HFFc6 (cell line): ENCODE results near the gene RAB11FIP4. TPM values are rescaled to one million over a fixed set of nuclear protein-coding genes. Genes with fewer than 3 reads are reported as not detected.

ENCODE experiments used
- DNase-seq: peaks from one replicate; pipeline ENCODE4 v3.0.0-alpha.2; 2018
- H3K27ac Mint-ChIP-seq: 2 replicates; pipeline ENCODE4 v1.8.0; 2020; ENCODE audit warnings: mild to moderate bottlenecking, mixed read lengths
- H3K27me3 Mint-ChIP-seq: 2 replicates; pipeline ENCODE4 v1.8.0; 2021; ENCODE audit warnings: mild to moderate bottlenecking, moderate library complexity, mixed read lengths; ENCODE audit not compliant: insufficient read depth
- H3K36me3 Mint-ChIP-seq: 2 replicates; pipeline ENCODE4 v1.8.0; 2021; ENCODE audit warnings: low read depth, mixed read lengths
- H3K4me1 Mint-ChIP-seq: 2 replicates; pipeline ENCODE4 v1.8.0; 2020; ENCODE audit warnings: low read depth, mixed read lengths
- H3K4me3 Mint-ChIP-seq: 2 replicates; pipeline ENCODE4 v1.8.0; 2020; ENCODE audit warnings: mild to moderate bottlenecking, moderate library complexity, mixed read lengths
- H3K9me3 Mint-ChIP-seq: 2 replicates; pipeline ENCODE4 v1.8.0; 2020; ENCODE audit warnings: mild to moderate bottlenecking, mixed read lengths
- CTCF ChIP-seq: fragments of 200-600 bp; sonication (generic); IDR thresholded peaks from 2 replicates; pipeline ENCODE4 v1.5.0; 2021; ENCODE audit warnings: antibody characterized with exemption, mild to moderate bottlenecking
- total RNA-seq, 6 experiments: library from RNA; stranded (reverse); fragmentation: NEBNext Ultra II Directional; extraction: Animal tissue kit (Norgen Biotek cat#: 25700); gene quantifications; 2 replicates in 1 of 6; 3 replicates in 5 of 6; pipeline ENCODE4 v1.2.3, GENCODE V29; 2021

The RAB11FIP4 gene
- total RNA-seq, 6 experiments from 2014 or later = 0.02 to 0.38 (median 0.09) TPM

- H3K4me1 Mint-ChIP-seq = peaks cover 6% of the 10 kb centered on the region; the same call in 1 of the 2 replicates
- DNase-seq = no peak
- no peak overlapping the region for H3K4me3 Mint-ChIP-seq
- no peak overlapping the region for H3K27ac Mint-ChIP-seq
- TF ChIP-seq CTCF = no peak
- H3K36me3 Mint-ChIP-seq = no peaks in the 10 kb centered on the region
- H3K9me3 Mint-ChIP-seq = no peaks in the 10 kb centered on the region
- H3K27me3 Mint-ChIP-seq = peaks cover 2% of the 10 kb centered on the region; the same call in 1 of the 2 replicates
Measured at GRCh38 chr17:31522284-31522931, 130.9 kb downstream of the RAB11FIP4 start.

- DNase-seq = no peak
- Mint-ChIP-seq H3K36me3 (no peaks in the 10 kb centered on the region), H3K9me3 (no peaks in the 10 kb centered on the region), H3K4me1 (peaks cover 12% of the 10 kb centered on the region; the same call in 1 of the 2 replicates), H3K4me3 (no peak overlapping the region), H3K27me3 (no peaks in the 10 kb centered on the region; the same call in 1 of the 2 replicates), H3K27ac (no peak overlapping the region)
- TF ChIP-seq CTCF = no peak
Measured at GRCh38 chr17:31522987-31523495, 131.6 kb downstream of the RAB11FIP4 start.

GRCh38 chr17:31523862-31524730 lies 132.6 kb downstream of the RAB11FIP4 start:
- no peaks in the 10 kb centered on the region; the same call in 1 of the 2 replicates for H3K27me3 Mint-ChIP-seq
- DNase-seq = no peak
- no peak overlapping the region for H3K27ac Mint-ChIP-seq
- H3K4me1 Mint-ChIP-seq = peaks cover 12% of the 10 kb centered on the region; the same call in 1 of the 2 replicates
- H3K36me3 Mint-ChIP-seq = no peaks in the 10 kb centered on the region
- H3K4me3 Mint-ChIP-seq = no peak overlapping the region
- TF ChIP-seq CTCF = no peak
- H3K9me3 Mint-ChIP-seq = no peaks in the 10 kb centered on the region

- no peaks in the 10 kb centered on the region for H3K9me3 Mint-ChIP-seq
- no peaks in the 10 kb centered on the region for H3K36me3 Mint-ChIP-seq
- H3K4me1 Mint-ChIP-seq = peaks cover 12% of the 10 kb centered on the region; the same call in 1 of the 2 replicates
- peak; percentile 98 for TF ChIP-seq CTCF
- H3K4me3 Mint-ChIP-seq = no peak overlapping the region
- DNase-seq = peak; percentile 90
- H3K27ac Mint-ChIP-seq = no peak overlapping the region
- no peaks in the 10 kb centered on the region; the same call in none of the 2 replicates for H3K27me3 Mint-ChIP-seq
Measured at GRCh38 chr17:31524926-31525800, 133.7 kb downstream of the RAB11FIP4 start.
